Testis (tissue), 3 donors: Measurements from ENCODE around the gene DAPK3. TPM values are rescaled to one million over a fixed set of nuclear protein-coding genes. Genes with fewer than 3 reads are reported as not detected.
A peak's percentile ranks its signal among the peaks of the same experiment; 100 is the strongest.

Source experiments
- DNase-seq: peaks from one replicate; pipeline ENCODE4 v3.0.0-alpha.2; 2019
- H3K27ac ChIP-seq, 2 donors: fragments of 200-600 bp; sonication (generic); one replicate each; pipeline ENCODE4 v1.5.1; 2019
- H3K27me3 ChIP-seq: fragments of 200-600 bp; sonication (generic); one replicate; pipeline ENCODE4 v1.5.1; 2019
- H3K36me3 ChIP-seq: fragments of 200-600 bp; sonication (generic); one replicate; pipeline ENCODE4 v1.5.1; 2017; ENCODE audit warnings: low read depth; ENCODE audit errors: missing control alignments
- H3K4me1 ChIP-seq: fragments of 200-600 bp; sonication (generic); one replicate; pipeline ENCODE4 v1.5.1; 2019
- H3K4me3 ChIP-seq, 2 donors: fragments of 200-600 bp; sonication (generic); one replicate each; pipeline ENCODE4 v1.5.1; 2017 to 2019
- H3K9me3 ChIP-seq: fragments of 200-600 bp; sonication (generic); one replicate; pipeline ENCODE4 v1.5.1; 2017
- CTCF ChIP-seq, 3 experiments: fragments of 450-650 bp in 2 of 3; fragments of 200-600 bp in 1 of 3; sonication (generic) in 1 of 3; IDR thresholded peaks; one replicate each; pipeline ENCODE4 v1.5.1; 2016 to 2019; ENCODE audit warnings: antibody characterized with exemption in 3 of 3, mild to moderate bottlenecking in 2 of 3, moderate library complexity in 1 of 3
- POLR2A ChIP-seq: fragments of 450-650 bp; IDR thresholded peaks from one replicate; pipeline ENCODE4 v1.6.1; 2017; ENCODE audit warnings: antibody characterized with exemption, mild to moderate bottlenecking, moderate library complexity
- WGBS, 2 donors: methylation state at CpG; one replicate each; pipeline ENCODE4 v1.1.5; 2018; 5-methylcytosine and 5-hydroxymethylcytosine counted together
- intact Hi-C: fragments of 100-400 bp; cut with DNase I; formaldehyde crosslinking; loops from one replicate; pipeline ENCODE4 v1.15.1; 2023; ENCODE audit warnings: low total_unique reads
- polyA plus RNA-seq: library from polyadenylated mRNA; stranded (reverse); fragments of 350-450 nt; fragmentation: Illumina TruSeq; extraction: RNeasy Lipid Tissue Mini Kit (QIAGEN cat#74804); gene quantifications from one replicate; pipeline ENCODE4 v1.2.3, GENCODE V29; 2014; ENCODE audit warnings: low read depth, low replicate concordance; ENCODE audit not compliant: insufficient read depth
- total RNA-seq, 2 donors: library from RNA; depleted of rRNA; stranded (reverse); fragments of >200 nt; gene quantifications; one replicate each; pipeline ENCODE4 v1.2.3, GENCODE V29; 2016

Gene DAPK3
- total and polyA plus RNA-seq, 3 donors from 2014 or later: 89.8 to 111 (median 102) TPM

- intact Hi-C loops: no loop called here
- WGBS, 2 donors: 56 to 75% methylated on average over 6 of the region's 6 CpGs
Measured at GRCh38 chr19:3995607-3996006, 24.7 kb upstream of the DAPK3 start.

GRCh38 chr19:3990815-3991117 lies 19.9 kb upstream of the DAPK3 start:
- no peaks in the 10 kb centered on the region for H3K27me3 ChIP-seq
- no peak overlapping the region for H3K27ac ChIP-seq
- no peaks in the 10 kb centered on the region for H3K36me3 ChIP-seq
- no peak for DNase-seq
- peaks cover 21% of the 10 kb centered on the region for H3K4me1 ChIP-seq
- 70 to 76% methylated on average over 3 of the region's 3 CpGs for WGBS, 2 donors
- TF ChIP-seq CTCF (IDR thresholded peaks at IDR 0.05) (no peak), POLR2A (no peak)
- no peak overlapping the region for H3K4me3 ChIP-seq
- H3K9me3 ChIP-seq: no peaks in the 10 kb centered on the region
- intact Hi-C loops: no loop called here

More at GRCh38 chr19:3995607-3996006, 24.7 kb upstream of the DAPK3 start:
- Histone ChIP-seq H3K27ac (no peak overlapping the region), H3K27me3 (no peaks in the 10 kb centered on the region), H3K4me3 (no peak overlapping the region), H3K9me3 (no peaks in the 10 kb centered on the region), H3K4me1 (no peaks in the 10 kb centered on the region), H3K36me3 (no peaks in the 10 kb centered on the region)
- no peak for DNase-seq
- no peak for TF ChIP-seq POLR2A
- no peak for TF ChIP-seq CTCF (IDR thresholded peaks at IDR 0.05)

GRCh38 chr19:3987619-3988371 lies 16.9 kb upstream of the DAPK3 start:
- Histone ChIP-seq H3K4me1 (peaks cover 35% of the 10 kb centered on the region), H3K27ac (no peak overlapping the region), H3K36me3 (no peaks in the 10 kb centered on the region), H3K9me3 (no peaks in the 10 kb centered on the region), H3K27me3 (no peaks in the 10 kb centered on the region), H3K4me3 (peak overlapping the region in 1 of 2 donors; percentile 20)
- peak; percentile 93 for DNase-seq
- WGBS, 2 donors: 7 to 9% methylated on average over 28 to 30 of the region's 30 CpGs
- intact Hi-C loops: no loop called here
- TF ChIP-seq CTCF (IDR thresholded peaks at IDR 0.05) (peak; percentile 70 to 83 (median 79)), POLR2A (no peak)

GRCh38 chr19:3986260-3987041 lies 15.6 kb upstream of the DAPK3 start:
- Histone ChIP-seq H3K9me3 (no peaks in the 10 kb centered on the region), H3K27me3 (no peaks in the 10 kb centered on the region), H3K27ac (peak overlapping the region in 1 of 2 donors; percentile 37), H3K4me3 (peak overlapping the region in 1 of 2 donors; percentile 21), H3K36me3 (no peaks in the 10 kb centered on the region), H3K4me1 (peaks cover 35% of the 10 kb centered on the region)
- 1 to 3% methylated on average over 21 of the region's 21 CpGs for WGBS, 2 donors
- DNase-seq: peak; percentile 69
- TF ChIP-seq CTCF (IDR thresholded peaks at IDR 0.05): peak; percentile 46 to 75 (median 60)
- TF ChIP-seq POLR2A: no peak
- intact Hi-C loops: no loop called here
